Activated gamma-delta T cell treated with anti-CD3 and anti-CD28 coated beads, Interleukin-2, amount 50 U/mL, for 16 hours (primary cell): ENCODE measurements around the gene TEX22.

ENCODE experiments used
- DNase-seq: peaks from one replicate; pipeline ENCODE4 v3.0.0-alpha.2; 2020; ENCODE audit warnings: low read depth

The TEX22 gene

GRCh38 chr14:105439710-105440553 is 41.6 kb downstream of the TEX22 start:
- DNase-seq = no peak

GRCh38 chr14:105440554-105440900 is 42.2 kb downstream of the TEX22 start:
- DNase-seq = no peak

GRCh38 chr14:105440992-105441391 is 42.7 kb downstream of the TEX22 start:
- DNase-seq = no peak

DNA sequence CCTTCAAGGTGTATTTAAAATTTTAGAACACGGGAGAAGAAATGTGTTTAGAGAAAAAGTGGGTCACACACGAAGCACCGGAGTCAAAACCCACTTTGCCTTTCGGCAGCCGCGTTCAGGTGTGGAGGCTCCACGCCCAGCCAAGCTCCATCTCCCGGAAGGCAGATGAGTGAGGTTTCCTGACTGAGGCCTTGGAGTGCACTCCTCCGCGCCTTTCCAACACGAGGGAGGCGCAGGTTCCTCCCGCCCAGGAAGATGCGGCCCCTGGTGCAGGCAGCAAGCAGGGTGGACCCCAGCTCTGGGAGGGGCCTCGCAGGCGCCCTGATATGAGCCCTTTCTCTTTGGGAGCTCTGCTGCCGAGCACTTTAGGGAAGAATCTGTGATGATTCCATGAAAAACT is 43.8 kb downstream of the TEX22 start:
- no peak for DNase-seq

GRCh38 chr14:105442834-105443233 is 44.5 kb downstream of the TEX22 start:
- no peak for DNase-seq

GRCh38 chr14:105444859-105445258 is 46.5 kb downstream of the TEX22 start:
- no peak for DNase-seq

DNA sequence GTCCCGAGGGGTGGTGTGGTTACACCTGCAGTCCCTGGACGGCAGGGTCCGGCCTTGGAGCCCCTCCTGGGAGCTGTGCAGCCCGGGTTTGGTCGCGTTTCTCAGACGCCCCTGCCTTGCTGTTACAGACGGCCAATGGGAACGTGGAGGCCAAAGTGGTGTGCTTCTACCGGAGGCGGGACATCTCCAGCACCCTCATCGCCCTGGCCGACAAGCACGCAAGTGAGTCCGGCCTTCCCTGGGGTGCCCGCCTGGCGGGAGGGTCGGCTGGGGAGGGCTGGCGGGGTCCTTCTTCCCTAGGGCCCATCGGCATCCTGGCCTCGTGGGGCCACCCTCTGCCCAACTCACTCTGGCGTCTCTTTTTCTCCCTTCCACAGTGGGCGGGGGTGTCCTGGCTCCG is 47.0 kb downstream of the TEX22 start:
- no peak for DNase-seq

GRCh38 chr14:105445901-105446845 is 47.8 kb downstream of the TEX22 start:
- DNase-seq = no peak

DNA sequence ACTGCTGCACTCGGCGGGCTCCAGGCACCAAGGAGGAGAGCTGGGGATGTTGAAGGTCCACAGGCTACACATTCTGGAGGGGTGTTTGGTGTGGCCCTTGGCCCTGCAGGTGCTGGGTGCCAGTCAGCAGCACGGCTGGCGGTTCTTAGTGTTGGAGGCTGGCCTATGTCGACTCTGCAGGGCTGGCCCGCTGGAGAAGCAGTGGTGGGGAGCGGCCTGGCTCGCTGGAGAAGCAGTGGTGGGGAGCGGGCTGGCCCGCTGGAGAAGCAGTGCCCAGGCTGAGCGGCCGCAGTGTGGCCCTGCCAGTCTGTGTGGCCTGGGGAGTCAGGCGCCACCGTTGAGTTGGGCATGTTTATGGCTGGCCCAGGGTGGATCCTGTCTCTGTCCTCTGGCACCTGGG is 48.6 kb downstream of the TEX22 start:
- DNase-seq = no peak

- DNase-seq = no peak
Observed at GRCh38 chr14:105447651-105448640, 49.6 kb downstream of the TEX22 start.

GRCh38 chr14:105448706-105449111 is 50.4 kb downstream of the TEX22 start:
- DNase-seq = peak; percentile 30

DNA sequence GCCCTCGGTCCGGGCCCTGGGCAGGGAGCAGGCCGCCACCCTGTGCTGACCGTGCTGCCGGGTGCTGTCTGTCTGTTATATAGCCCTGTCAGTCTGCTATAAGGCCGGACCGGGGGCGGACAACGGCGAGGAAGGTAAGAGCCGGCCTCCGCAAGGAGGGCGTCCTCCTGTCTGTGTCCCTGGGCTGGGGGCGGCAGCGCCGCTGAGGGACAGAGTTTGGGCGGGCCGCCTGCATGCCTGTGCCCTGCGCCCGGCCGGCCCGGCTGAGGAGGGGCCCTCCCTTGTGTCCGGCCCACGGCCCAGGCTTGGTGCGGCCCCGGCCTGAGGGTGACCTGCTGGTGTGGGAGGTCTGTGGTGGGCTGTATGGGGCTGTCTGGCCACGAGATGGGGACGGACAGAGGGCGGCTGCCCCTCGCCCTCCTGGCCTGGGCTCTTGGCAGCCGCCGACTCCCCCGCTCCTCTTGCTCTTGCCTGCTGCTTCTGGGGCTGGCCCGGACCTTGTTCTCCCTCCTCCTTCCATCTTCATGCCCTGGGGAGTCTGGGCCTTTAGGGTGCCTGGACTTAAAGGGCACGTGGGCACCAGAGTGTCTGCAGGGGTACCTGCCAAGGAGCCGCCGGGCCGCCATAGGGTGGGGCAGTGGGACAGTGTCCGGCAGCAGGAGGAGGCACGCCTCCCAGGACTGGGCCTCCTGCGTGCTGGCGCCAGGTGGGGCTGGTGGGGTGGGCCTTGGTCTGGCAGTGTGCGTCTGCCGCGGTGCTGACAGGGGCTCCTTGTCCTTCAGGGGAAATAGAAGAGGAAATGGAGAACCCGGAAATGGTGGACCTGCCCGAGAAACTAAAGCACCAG is 51.2 kb downstream of the TEX22 start:
- DNase-seq = no peak

DNA sequence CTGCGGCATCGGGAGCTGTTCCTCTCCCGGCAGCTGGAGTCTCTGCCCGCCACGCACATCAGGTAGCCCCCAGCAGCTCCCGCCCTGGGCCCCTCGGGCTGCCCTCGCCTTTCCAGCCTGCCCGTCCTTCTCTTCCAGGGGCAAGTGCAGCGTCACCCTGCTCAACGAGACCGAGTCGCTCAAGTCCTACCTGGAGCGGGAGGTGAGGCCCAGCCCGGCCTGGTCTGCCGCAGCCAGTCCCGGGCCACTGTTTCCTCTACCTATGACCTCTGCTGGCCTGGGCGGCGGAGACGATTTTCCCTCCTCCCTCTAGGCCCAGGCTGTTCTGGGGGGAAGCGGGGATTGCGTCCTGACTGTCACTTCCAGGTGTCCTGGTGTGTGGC is 51.8 kb downstream of the TEX22 start:
- DNase-seq = no peak

DNA sequence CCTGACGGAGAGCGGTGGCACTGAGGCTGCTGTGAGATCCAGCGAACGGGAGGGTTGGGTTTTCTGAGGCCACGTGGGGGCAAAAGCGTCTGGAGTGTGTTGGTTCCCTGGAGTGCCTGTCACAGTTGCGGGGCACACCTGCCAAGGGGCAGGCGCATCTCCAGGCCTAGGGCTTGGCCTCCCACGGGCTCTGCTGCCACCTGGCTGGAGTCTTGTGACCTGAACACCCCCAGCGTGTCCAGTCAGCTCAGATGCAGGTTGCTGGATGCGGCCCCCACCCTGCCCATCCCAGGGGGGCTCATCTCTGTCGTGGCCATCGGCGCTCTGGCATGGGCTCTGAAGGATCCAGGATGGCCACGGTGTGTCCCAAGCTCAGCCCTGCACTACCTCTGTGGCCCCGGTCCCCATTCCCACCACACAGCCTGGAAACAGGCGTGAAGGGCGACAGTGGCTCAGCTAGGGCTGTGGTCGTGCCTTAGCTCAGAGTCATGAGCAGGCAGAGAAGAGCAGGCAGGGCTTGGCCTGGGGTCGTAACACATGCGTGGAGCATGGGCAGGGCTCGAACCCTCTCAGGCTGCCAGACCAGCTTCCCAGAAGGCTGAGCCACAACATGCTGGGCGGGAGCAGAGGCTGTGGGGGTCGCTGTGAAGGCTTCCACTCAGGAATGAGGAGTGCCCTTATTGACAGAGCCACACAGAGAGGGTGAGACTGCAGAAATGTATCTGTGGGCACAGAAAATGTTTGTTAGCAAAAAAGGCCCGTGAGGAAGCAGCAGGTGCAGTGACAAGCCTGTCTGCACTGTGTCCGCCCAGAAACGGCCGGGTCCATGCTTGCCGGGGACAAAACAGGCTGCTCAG is 52.8 kb downstream of the TEX22 start:
- DNase-seq = no peak

DNA sequence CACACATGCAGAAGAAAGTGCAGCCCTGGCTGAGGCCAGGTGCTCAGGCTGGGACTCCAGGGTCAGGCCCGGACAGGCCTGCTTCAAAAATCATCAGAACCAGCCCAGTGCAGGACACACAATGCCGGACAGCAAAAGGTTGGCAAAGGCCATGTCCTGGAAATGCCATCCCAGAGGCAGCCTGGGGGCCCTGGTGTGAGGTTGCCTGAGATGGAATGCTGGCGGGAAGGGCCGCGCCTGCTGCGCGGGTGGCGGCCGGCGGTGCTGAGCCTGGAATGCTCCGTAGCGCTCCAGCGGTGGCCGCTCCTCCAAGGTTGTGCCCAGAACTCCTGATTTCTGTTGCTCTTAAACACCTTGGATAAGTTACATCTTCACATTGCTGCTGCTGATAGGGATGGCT is 54.6 kb downstream of the TEX22 start:
- no peak for DNase-seq

GRCh38 chr14:105453847-105454246 is 55.5 kb downstream of the TEX22 start:
- no peak for DNase-seq

DNA sequence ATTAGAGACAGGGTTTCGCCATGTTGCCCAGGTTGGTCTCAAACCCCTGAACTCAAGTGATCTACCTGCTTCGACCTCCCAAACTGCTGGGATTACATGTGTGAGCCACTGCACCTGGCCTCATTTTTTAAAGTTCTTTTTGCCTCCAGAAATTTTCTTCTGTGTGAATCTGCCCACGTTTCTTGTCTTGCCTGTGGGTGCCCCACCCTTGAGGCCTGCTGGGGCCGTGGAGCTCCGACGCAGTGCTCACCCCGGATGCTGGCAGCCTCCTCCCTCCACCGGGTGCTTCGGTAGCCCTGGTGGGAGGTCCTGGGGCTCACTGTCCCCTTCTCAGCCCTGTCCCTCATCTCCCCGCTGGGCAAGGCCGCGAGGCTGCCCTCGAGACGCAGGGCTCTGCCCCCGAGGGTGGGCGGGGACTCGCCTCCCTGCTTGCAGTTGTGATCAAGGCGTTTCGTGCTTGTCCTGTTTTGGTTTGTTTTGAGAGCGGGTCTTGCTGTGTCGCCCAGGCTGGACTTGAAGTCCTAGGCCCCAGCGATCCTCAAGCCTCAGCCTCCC is 56.8 kb downstream of the TEX22 start:
- no peak for DNase-seq

DNA sequence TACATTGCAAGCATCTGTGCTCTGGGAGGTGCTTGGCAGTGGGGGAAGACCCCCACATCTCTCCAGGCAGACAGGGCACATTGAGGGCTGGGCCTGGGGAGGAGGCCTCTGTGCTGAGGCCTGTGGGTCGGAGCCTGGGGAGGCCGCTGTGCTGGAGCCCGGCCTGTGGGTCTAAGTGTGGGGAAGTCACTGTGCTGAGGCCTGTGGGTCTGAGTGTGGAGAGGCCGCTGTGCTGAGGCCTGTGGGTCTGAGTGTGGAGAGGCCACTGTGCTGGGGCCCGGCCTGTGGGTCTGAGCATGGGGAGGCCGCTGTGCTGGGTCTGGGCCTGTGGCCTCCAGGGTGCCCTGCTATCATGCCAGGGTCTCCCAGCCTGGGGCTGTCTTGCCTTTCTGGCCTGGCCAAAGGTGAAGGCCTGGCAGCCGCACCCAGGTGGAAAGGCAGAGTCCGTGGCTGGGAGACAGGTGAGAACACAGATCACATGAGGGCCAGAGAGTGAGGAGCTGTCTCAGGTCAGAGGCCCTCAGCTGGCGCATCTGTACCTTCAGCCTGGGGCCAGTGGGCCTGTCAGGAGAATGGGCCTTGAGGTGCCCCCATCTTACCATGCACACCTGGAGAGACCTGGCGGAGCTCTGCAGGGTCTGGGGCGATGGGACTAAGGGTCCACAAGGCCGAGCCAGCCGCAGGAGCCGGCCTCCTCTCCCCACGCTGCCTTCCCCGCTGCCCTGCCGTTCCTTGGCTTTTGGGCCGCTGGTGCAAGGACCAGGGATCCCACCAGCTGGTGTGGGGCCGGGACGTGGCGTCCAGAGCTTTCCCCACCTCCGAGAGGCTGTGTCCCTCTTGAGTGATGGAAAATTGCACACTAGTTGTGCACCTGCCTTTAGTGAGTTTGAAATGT is 57.7 kb downstream of the TEX22 start:
- DNase-seq = no peak
